Nephron (organoid): ENCODE results near the gene BASP1.

ENCODE experiments used
- H3K27ac Mint-ChIP-seq, 3 experiments: 2 replicates each; pipeline ENCODE4 v1.8.0; 2020; ENCODE audit warnings: mixed read lengths in 3 of 3, mild to moderate bottlenecking in 2 of 3, moderate library complexity in 1 of 3
- H3K27me3 Mint-ChIP-seq: 2 replicates; pipeline ENCODE4 v1.8.0; 2021; ENCODE audit warnings: low read depth, mild to moderate bottlenecking, moderate library complexity, mixed read lengths
- H3K36me3 Mint-ChIP-seq: 2 replicates; pipeline ENCODE4 v1.8.0; 2020; ENCODE audit warnings: low read depth, mixed read lengths
- H3K4me1 Mint-ChIP-seq: 2 replicates; pipeline ENCODE4 v1.8.0; 2020; ENCODE audit warnings: mixed read lengths
- H3K4me3 Mint-ChIP-seq, 3 experiments: 2 replicates each; pipeline ENCODE4 v1.8.0; 2020; ENCODE audit warnings: mild to moderate bottlenecking in 3 of 3, mixed read lengths in 3 of 3, moderate library complexity in 2 of 3
- H3K9me3 Mint-ChIP-seq: 2 replicates; pipeline ENCODE4 v1.8.0; 2020; ENCODE audit warnings: mixed read lengths
- CTCF ChIP-seq, 3 experiments: fragments of 200-600 bp; sonication (generic); IDR thresholded peaks; one replicate each; pipeline ENCODE4 v1.5.0; 2021; ENCODE audit warnings: antibody characterized with exemption in 3 of 3; ENCODE audit not compliant: unreplicated experiment in 3 of 3

BASP1 gene

GRCh38 chr5:17290540-17290974 lies 73.1 kb downstream of the BASP1 start:
- Mint-ChIP-seq H3K27me3 (no peaks in the 10 kb centered on the region), H3K27ac (no peak overlapping the region), H3K4me1 (no peaks in the 10 kb centered on the region), H3K36me3 (peaks cover 5% of the 10 kb centered on the region), H3K9me3 (peaks cover 17% of the 10 kb centered on the region), H3K4me3 (no peak overlapping the region)
- no peak for TF ChIP-seq CTCF (IDR thresholded peaks at IDR 0.05; ENCODE audit: unreplicated experiment in 3 of 3)

GRCh38 chr5:17292434-17293015 lies 75.1 kb downstream of the BASP1 start:
- Mint-ChIP-seq H3K27me3 (no peaks in the 10 kb centered on the region), H3K36me3 (peaks cover 5% of the 10 kb centered on the region), H3K9me3 (peaks cover 11% of the 10 kb centered on the region), H3K4me1 (no peaks in the 10 kb centered on the region), H3K27ac (no peak overlapping the region), H3K4me3 (no peak overlapping the region)
- TF ChIP-seq CTCF (IDR thresholded peaks at IDR 0.05; ENCODE audit: unreplicated experiment in 3 of 3) = no peak

GRCh38 chr5:17294639-17295311 lies 77.3 kb downstream of the BASP1 start:
- H3K4me1 Mint-ChIP-seq = no peaks in the 10 kb centered on the region
- H3K27me3 Mint-ChIP-seq = no peaks in the 10 kb centered on the region
- H3K4me3 Mint-ChIP-seq = no peak overlapping the region
- H3K36me3 Mint-ChIP-seq = no peaks in the 10 kb centered on the region
- H3K9me3 Mint-ChIP-seq = no peaks in the 10 kb centered on the region
- H3K27ac Mint-ChIP-seq = no peak overlapping the region
- TF ChIP-seq CTCF (IDR thresholded peaks at IDR 0.05; ENCODE audit: unreplicated experiment in 3 of 3) = no peak

- no peak overlapping the region for H3K4me3 Mint-ChIP-seq
- no peaks in the 10 kb centered on the region for H3K36me3 Mint-ChIP-seq
- no peaks in the 10 kb centered on the region for H3K4me1 Mint-ChIP-seq
- TF ChIP-seq CTCF (IDR thresholded peaks at IDR 0.05; ENCODE audit: unreplicated experiment in 3 of 3) = no peak
- no peaks in the 10 kb centered on the region for H3K27me3 Mint-ChIP-seq
- no peaks in the 10 kb centered on the region for H3K9me3 Mint-ChIP-seq
- no peak overlapping the region for H3K27ac Mint-ChIP-seq
Observed at GRCh38 chr5:17295671-17296070, 78.2 kb downstream of the BASP1 start.

GRCh38 chr5:17302106-17302505 lies 84.7 kb downstream of the BASP1 start:
- peaks cover 9% of the 10 kb centered on the region for H3K4me1 Mint-ChIP-seq
- no peak overlapping the region for H3K27ac Mint-ChIP-seq
- H3K36me3 Mint-ChIP-seq = no peaks in the 10 kb centered on the region
- no peak for TF ChIP-seq CTCF (IDR thresholded peaks at IDR 0.05; ENCODE audit: unreplicated experiment in 3 of 3)
- H3K27me3 Mint-ChIP-seq = no peaks in the 10 kb centered on the region
- no peaks in the 10 kb centered on the region for H3K9me3 Mint-ChIP-seq
- no peak overlapping the region for H3K4me3 Mint-ChIP-seq

- Mint-ChIP-seq H3K4me3 (no peak overlapping the region), H3K27ac (no peak overlapping the region), H3K4me1 (peaks cover 9% of the 10 kb centered on the region), H3K36me3 (no peaks in the 10 kb centered on the region), H3K27me3 (no peaks in the 10 kb centered on the region), H3K9me3 (no peaks in the 10 kb centered on the region)
- TF ChIP-seq CTCF (IDR thresholded peaks at IDR 0.05; ENCODE audit: unreplicated experiment in 3 of 3) = no peak
Observed at GRCh38 chr5:17302604-17303003, 85.2 kb downstream of the BASP1 start.
